Renal pelvis (tissue), 12 donors: ENCODE measurements around the gene ARFIP1. TPM values are rescaled to one million over a fixed set of nuclear protein-coding genes. Genes with fewer than 3 reads are reported as not detected.
"Not testable (repeated sequence)": the region's sequence is repeated elsewhere in the genome, so short reads cannot be mapped to it uniquely, and the experiment has no call there.

Experiments
- DNase-seq: peaks from one replicate; pipeline ENCODE4 v3.0.0-alpha.2; 2013
- long read RNA-seq, 16 experiments: transcript quantifications; one replicate each; lab custom pipeline, GENCODE V29; 2026
- polyA plus RNA-seq, 3 donors: library from polyadenylated mRNA; unstranded; fragments of 120-200 nt; gene quantifications; one replicate each; pipeline ENCODE4 v1.2.1, GENCODE V29; 2013; ENCODE audit not compliant: insufficient read length in 3 of 3

The ARFIP1 gene
- 10 to 100 TPM; 35.7 to 36.8 (median 35.8) TPM for polyA plus RNA-seq
- long read RNA-seq, donor 1, transcript ARFIP1-201 (9 exons, 3,111 nt) = major isoform, 6 of 37 reads
- long read RNA-seq, donor 1, transcript ARFIP1-205 (9 exons, 3,424 nt) = major isoform, 6 of 37 reads
- long read RNA-seq, donor 1, partial matches to known transcripts = 24 of 37 reads
- long read RNA-seq, donor 1, other reads (novel, unspliced or antisense) = 0 of 37 reads
- long read RNA-seq, donor 2, transcript ARFIP1-205 (9 exons, 3,424 nt) = major isoform, 7 of 43 reads
- long read RNA-seq, donor 2, transcript ARFIP1-201 (9 exons, 3,111 nt) = minor isoform, 5 of 43 reads
- long read RNA-seq, donor 2, partial matches to known transcripts = 25 of 43 reads
- long read RNA-seq, donor 2, other reads (novel, unspliced or antisense) = 0 of 43 reads
- long read RNA-seq, donor 3, transcript ARFIP1-201 (9 exons, 3,111 nt) = major isoform, 5 of 35 reads
- long read RNA-seq, donor 3, partial matches to known transcripts = 27 of 35 reads
- long read RNA-seq, donor 3, other reads (novel, unspliced or antisense) = 0 of 35 reads
- long read RNA-seq, donor 4, partial matches to known transcripts = 35 of 43 reads
- long read RNA-seq, donor 4, other reads (novel, unspliced or antisense) = 0 of 43 reads
- long read RNA-seq, donor 5, partial matches to known transcripts = 0 of 9 reads
- long read RNA-seq, donor 5, other reads (novel, unspliced or antisense) = 0 of 9 reads
- long read RNA-seq, donor 6, partial matches to known transcripts = 33 of 39 reads
- long read RNA-seq, donor 6, other reads (novel, unspliced or antisense) = 0 of 39 reads
- long read RNA-seq, donor 7, partial matches to known transcripts = 21 of 29 reads
- long read RNA-seq, donor 7, other reads (novel, unspliced or antisense) = 0 of 29 reads
- long read RNA-seq, donor 8, partial matches to known transcripts = 12 of 21 reads
- long read RNA-seq, donor 8, other reads (novel, unspliced or antisense) = 0 of 21 reads
- long read RNA-seq, donor 9, partial matches to known transcripts = 13 of 20 reads
- long read RNA-seq, donor 9, other reads (novel, unspliced or antisense) = 0 of 20 reads
- long read RNA-seq, donor 10, partial matches to known transcripts = 0 of 11 reads
- long read RNA-seq, donor 10, other reads (novel, unspliced or antisense) = 0 of 11 reads
- long read RNA-seq, donor 11, partial matches to known transcripts = 0 of 8 reads
- long read RNA-seq, donor 11, other reads (novel, unspliced or antisense) = 0 of 8 reads
- long read RNA-seq, donor 12, partial matches to known transcripts = 45 of 59 reads
- long read RNA-seq, donor 12, other reads (novel, unspliced or antisense) = 0 of 59 reads
- long read RNA-seq, donor 13, transcript ARFIP1-201 (9 exons, 3,111 nt) = major isoform, 6 of 10 reads
- long read RNA-seq, donor 13, partial matches to known transcripts = 0 of 10 reads
- long read RNA-seq, donor 13, other reads (novel, unspliced or antisense) = 0 of 10 reads
- long read RNA-seq, donor 14, transcript ARFIP1-205 (9 exons, 3,424 nt) = minor isoform, 6 of 33 reads
- long read RNA-seq, donor 14, transcript ARFIP1-201 (9 exons, 3,111 nt) = major isoform, 9 of 33 reads
- long read RNA-seq, donor 14, partial matches to known transcripts = 13 of 33 reads
- long read RNA-seq, donor 14, other reads (novel, unspliced or antisense) = 0 of 33 reads
- long read RNA-seq, donor 15, transcript ARFIP1-201 (9 exons, 3,111 nt) = major isoform, 9 of 15 reads
- long read RNA-seq, donor 15, partial matches to known transcripts = 0 of 15 reads
- long read RNA-seq, donor 15, other reads (novel, unspliced or antisense) = 0 of 15 reads
- long read RNA-seq, donor 16, partial matches to known transcripts = 34 of 45 reads
- long read RNA-seq, donor 16, other reads (novel, unspliced or antisense) = 0 of 45 reads

- DNase-seq = peak; percentile 97
Measured at GRCh38 chr4:152779513-152780266, at the start of gene ARFIP1, which contains the start of gene TIGD4. ARFIP1 (plus strand) TSS chr4:152779954; CDS start chr4:152829634, 49,680 bp downstream. TIGD4 (minus strand) TSS chr4:152779730; CDS start chr4:152771004, 8,726 bp downstream.

- no peak for DNase-seq
Measured at GRCh38 chr4:152731997-152732396, 47.8 kb upstream of the ARFIP1 start.

GRCh38 chr4:152734015-152734698 is 45.6 kb upstream of the ARFIP1 start:
- DNase-seq = no peak

- no peak for DNase-seq
Measured at GRCh38 chr4:152734699-152735050, 45.1 kb upstream of the ARFIP1 start.

GRCh38 chr4:152735396-152735859 is 44.3 kb upstream of the ARFIP1 start:
- DNase-seq = peak; percentile 11

- DNase-seq = no peak
Measured at GRCh38 chr4:152735906-152736305, 43.8 kb upstream of the ARFIP1 start.

GRCh38 chr4:152738827-152739226 is 40.9 kb upstream of the ARFIP1 start:
- no peak for DNase-seq

GRCh38 chr4:152747444-152747843 is 32.3 kb upstream of the ARFIP1 start:
- DNase-seq = no peak

GRCh38 chr4:152748619-152749018 is 31.1 kb upstream of the ARFIP1 start:
- no peak for DNase-seq

GRCh38 chr4:152763796-152764195 is 16.0 kb upstream of the ARFIP1 start:
- DNase-seq = no peak

GRCh38 chr4:152765069-152765737 is 14.6 kb upstream of the ARFIP1 start:
- not testable (repeated sequence) for DNase-seq

GRCh38 chr4:152771741-152772533 is 7.8 kb upstream of the ARFIP1 start:
- no peak for DNase-seq

- DNase-seq = no peak
Measured at GRCh38 chr4:152773339-152773738, 6.4 kb upstream of the ARFIP1 start.

GRCh38 chr4:152773953-152774352 is 5.8 kb upstream of the ARFIP1 start:
- DNase-seq = no peak

- no peak for DNase-seq
Measured at GRCh38 chr4:152776352-152776751, 3.4 kb upstream of the ARFIP1 start.

GRCh38 chr4:152777488-152777887 is 2.3 kb upstream of the ARFIP1 start:
- DNase-seq = no peak
